ENCODE measurements around the gene MOCS3.

- no peak for TF ChIP-seq CTCF (IDR thresholded peaks at IDR 0.05)
- no peak for TF ChIP-seq POLR2A (IDR thresholded peaks at IDR 0.05)
- TF ChIP-seq EP300 (IDR thresholded peaks at IDR 0.05): no peak
Observed at GRCh38 chr20:50915424-50915823, 43.2 kb upstream of the MOCS3 start.
